Naive B cell (primary cell): ENCODE measurements around the gene BTC. TPM values are rescaled to one million over a fixed set of nuclear protein-coding genes. Genes with fewer than 3 reads are reported as not detected.

ENCODE experiments used
- ATAC-seq, 2 donors: fragments of 150-1000 bp; cut with Tn5 transposase; 2 replicates each; pipeline ENCODE4 v1.10.0; 2021; ENCODE audit warnings: low read depth in 2 of 2, mild to moderate bottlenecking in 2 of 2, moderate library complexity in 2 of 2
- DNase-seq: peaks from one replicate; pipeline ENCODE4 v3.0.0; 2022
- H3K27ac Mint-ChIP-seq, 6 donors: one replicate each; pipeline ENCODE4 v1.8.0; 2020 to 2022; ENCODE audit warnings: mild to moderate bottlenecking in 6 of 6, mixed read lengths in 6 of 6, moderate library complexity in 5 of 6, inconsistent platforms in 2 of 6
- H3K27me3 Mint-ChIP-seq, 3 donors: one replicate each; pipeline ENCODE4 v1.8.0; 2021 to 2022; ENCODE audit warnings: mixed read lengths in 3 of 3, mild to moderate bottlenecking in 1 of 3
- H3K36me3 Mint-ChIP-seq, 2 donors: one replicate each; pipeline ENCODE4 v1.8.0; 2020 to 2022; ENCODE audit warnings: mixed read lengths in 2 of 2, inconsistent platforms in 1 of 2, mild to moderate bottlenecking in 1 of 2
- H3K4me1 Mint-ChIP-seq, 3 donors: one replicate each; pipeline ENCODE4 v1.8.0; 2020 to 2022; ENCODE audit warnings: mixed read lengths in 3 of 3, inconsistent platforms in 1 of 3, mild to moderate bottlenecking in 1 of 3, moderate library complexity in 1 of 3
- H3K4me3 Mint-ChIP-seq, 8 donors: one replicate each; pipeline ENCODE4 v1.8.0; 2020 to 2022; ENCODE audit warnings: mild to moderate bottlenecking in 8 of 8, mixed read lengths in 8 of 8, moderate library complexity in 8 of 8, inconsistent platforms in 2 of 8
- H3K9me3 Mint-ChIP-seq, 7 donors: one replicate each; pipeline ENCODE4 v1.8.0; 2020 to 2022; ENCODE audit warnings: mixed read lengths in 7 of 7, mild to moderate bottlenecking in 5 of 7, inconsistent platforms in 2 of 7, moderate library complexity in 1 of 7
- polyA plus RNA-seq, 6 donors: library from polyadenylated mRNA; unstranded; fragments of 300-500 nt; fragmentation: Illumina TruSeq; gene quantifications; one replicate each; pipeline ENCODE4 v1.2.3, GENCODE V29; 2021; ENCODE audit warnings: low read depth in 6 of 6

Gene BTC
- polyA plus RNA-seq, 6 donors from 2014 or later, result not detected

DNA sequence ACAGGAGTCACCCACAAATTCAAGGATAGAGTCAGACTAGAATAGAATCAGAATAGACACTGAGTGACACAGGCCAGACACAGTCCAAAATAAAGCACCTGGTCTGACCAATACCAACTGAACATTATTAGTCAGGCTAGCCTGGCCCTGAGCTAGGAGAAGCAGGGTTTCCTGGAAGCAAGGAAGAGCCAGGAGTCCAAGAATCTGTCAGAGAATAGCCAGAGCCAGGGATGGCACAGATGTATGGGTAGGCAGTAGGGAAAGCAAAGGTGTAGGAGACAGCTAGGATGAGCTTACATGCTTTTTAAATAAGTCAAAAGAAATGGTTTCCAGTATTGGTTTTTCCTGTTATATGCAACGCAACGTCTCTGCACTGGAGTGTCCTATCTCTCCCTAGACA, 3.7 kb downstream of the BTC start:
- no peak for ATAC-seq
- Mint-ChIP-seq H3K27me3 (peaks cover 37 to 60% (median 50%) of the 10 kb centered on the region in 3 donors), H3K4me3 (no peak overlapping the region), H3K9me3 (peaks cover 0 to 1% (median 0%) of the 10 kb centered on the region in 7 donors), H3K27ac (no peak overlapping the region), H3K4me1 (peaks cover 4 to 12% (median 8%) of the 10 kb centered on the region in 3 donors), H3K36me3 (no peaks in the 10 kb centered on the region)
- DNase-seq, result no peak

DNA sequence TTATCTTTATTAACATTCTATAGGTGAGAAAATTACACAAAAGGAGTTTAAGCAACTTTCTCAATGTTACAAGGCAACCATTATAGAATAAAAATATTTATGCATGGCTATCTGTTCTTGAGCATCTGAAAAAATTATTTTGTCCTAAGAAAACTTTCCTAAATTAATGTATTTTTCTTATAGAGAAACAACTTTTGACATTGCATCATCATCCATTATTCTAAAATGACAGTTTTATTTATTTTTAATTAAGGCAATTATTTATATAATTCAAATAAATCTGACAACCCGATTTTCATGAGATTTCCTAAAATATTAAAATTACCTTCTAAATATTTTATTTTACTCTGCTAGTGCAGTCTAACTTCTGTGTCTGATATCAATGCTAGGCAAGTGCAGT, 4.8 kb downstream of the BTC start:
- Mint-ChIP-seq H3K4me3 (no peak overlapping the region), H3K27ac (no peak overlapping the region), H3K9me3 (peaks cover 0 to 7% (median 0%) of the 10 kb centered on the region in 7 donors), H3K27me3 (peaks cover 34 to 53% (median 42%) of the 10 kb centered on the region in 3 donors), H3K36me3 (no peaks in the 10 kb centered on the region), H3K4me1 (peaks cover 2 to 9% (median 7%) of the 10 kb centered on the region in 3 donors)
- no peak for ATAC-seq
- DNase-seq, result no peak

DNA sequence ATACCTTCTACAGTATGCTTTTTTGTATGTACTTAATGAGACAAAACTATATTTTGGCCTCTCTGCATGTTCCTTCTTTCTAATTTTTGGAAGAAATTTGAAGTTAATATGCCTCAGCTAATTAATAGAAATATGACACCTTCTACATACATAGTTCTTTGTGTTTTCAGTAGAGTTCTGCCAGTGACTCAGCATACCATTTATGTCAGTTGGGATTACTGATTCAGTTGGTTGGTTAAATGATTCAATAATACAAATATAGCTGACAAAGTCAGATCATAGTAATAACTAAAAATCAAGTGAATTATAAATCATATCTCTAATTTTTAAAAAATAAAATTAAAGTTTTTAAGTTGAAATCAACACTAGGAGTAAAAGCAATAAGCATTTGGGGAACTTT, 16.8 kb downstream of the BTC start:
- DNase-seq (no peak), ATAC-seq (no peak)

DNA sequence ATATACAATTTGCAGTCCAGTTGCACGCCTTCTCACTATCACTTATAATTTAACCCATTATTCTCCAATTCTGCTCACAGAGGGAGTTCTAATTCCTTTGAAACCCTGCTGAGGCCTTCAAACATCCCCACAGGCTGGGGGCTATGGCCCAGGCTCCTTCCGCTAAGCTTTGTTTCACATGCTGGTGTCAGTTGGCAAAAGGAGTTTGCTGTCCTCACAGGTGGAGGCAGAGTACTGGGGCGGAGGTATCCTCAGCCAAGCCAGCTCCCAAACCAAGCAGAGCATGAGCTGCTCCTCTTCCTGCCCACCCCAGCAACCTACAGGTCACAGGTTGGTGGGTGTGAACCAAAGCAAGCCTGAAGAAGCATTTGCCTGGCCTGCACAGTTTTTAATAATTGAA, 21.5 kb downstream of the BTC start:
- Mint-ChIP-seq H3K9me3 (no peaks in the 10 kb centered on the region), H3K36me3 (no peaks in the 10 kb centered on the region), H3K4me3 (no peak overlapping the region), H3K4me1 (no peaks in the 10 kb centered on the region), H3K27me3 (peaks cover 0 to 4% (median 0%) of the 10 kb centered on the region in 3 donors), H3K27ac (no peak overlapping the region)
- no peak for DNase-seq
- ATAC-seq, result no peak

More for the DNA sequence above, 16.8 kb downstream of the BTC start:
- H3K9me3 Mint-ChIP-seq, result peaks cover 0 to 5% (median 0%) of the 10 kb centered on the region in 7 donors
- no peak overlapping the region for H3K27ac Mint-ChIP-seq
- peaks cover 0 to 9% (median 0%) of the 10 kb centered on the region in 3 donors for H3K27me3 Mint-ChIP-seq
- H3K4me1 Mint-ChIP-seq, result no peaks in the 10 kb centered on the region
- no peak overlapping the region for H3K4me3 Mint-ChIP-seq
- no peaks in the 10 kb centered on the region for H3K36me3 Mint-ChIP-seq

DNA sequence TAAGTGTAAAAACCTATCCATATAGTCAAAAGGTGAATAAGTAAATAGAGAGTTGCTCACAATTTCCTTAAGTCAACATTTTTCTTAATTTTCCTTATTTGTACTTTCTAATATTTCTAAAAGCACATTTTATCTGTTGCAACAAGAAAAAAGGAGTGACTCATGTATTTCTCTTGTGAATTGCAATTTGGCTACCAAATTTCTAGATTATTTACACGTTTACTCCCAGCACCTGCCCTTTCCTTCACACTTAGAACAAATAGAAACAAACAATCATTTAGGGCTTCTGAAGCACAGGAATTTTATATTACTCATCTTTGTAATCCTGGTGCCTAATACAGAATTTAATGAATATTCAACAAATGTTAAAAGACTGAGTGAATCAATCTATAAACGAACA, 22.2 kb downstream of the BTC start:
- no peaks in the 10 kb centered on the region for H3K36me3 Mint-ChIP-seq

DNA sequence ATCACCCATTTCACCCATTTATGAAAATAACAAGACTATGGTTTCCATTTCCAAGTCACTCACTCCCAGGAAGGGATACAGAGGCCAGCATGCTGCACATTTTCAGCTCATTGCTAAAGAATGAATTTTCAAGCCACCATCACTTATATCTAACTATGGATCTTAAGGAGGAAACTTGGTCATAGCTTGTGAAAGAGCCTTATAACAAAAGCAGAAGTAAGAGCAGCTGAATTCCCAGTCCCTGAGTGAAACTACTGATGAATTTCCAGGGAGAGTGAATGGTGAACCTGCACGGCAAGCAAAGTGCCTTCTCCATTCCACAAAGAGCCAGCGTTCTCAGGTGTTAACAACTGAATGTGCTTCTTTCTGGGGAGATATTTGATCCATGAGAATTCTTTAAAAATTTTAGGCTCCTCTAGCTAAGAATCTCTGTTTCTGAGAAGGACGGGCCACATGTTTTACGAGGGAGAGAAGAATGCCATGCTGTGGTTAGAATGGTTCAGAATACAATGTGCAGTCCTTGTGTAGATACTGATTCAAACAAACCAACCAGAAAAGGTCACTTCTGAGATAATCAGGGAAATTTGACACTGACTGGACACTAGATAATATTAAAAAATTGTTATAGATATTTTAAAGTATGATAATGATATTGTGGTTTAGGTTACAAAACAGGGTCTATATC, 24.0 kb downstream of the BTC start:
- ATAC-seq (no peak), DNase-seq (no peak)
- no peaks in the 10 kb centered on the region for H3K9me3 Mint-ChIP-seq
- no peak overlapping the region for H3K4me3 Mint-ChIP-seq
- H3K27me3 Mint-ChIP-seq, result no peaks in the 10 kb centered on the region
- H3K36me3 Mint-ChIP-seq, result no peaks in the 10 kb centered on the region
- no peaks in the 10 kb centered on the region for H3K4me1 Mint-ChIP-seq
- H3K27ac Mint-ChIP-seq, result no peak overlapping the region

More for the DNA sequence above, 22.2 kb downstream of the BTC start:
- Mint-ChIP-seq H3K4me1 (no peaks in the 10 kb centered on the region), H3K27me3 (peaks cover 0 to 4% (median 0%) of the 10 kb centered on the region in 3 donors), H3K9me3 (no peaks in the 10 kb centered on the region), H3K27ac (no peak overlapping the region), H3K4me3 (no peak overlapping the region)
- ATAC-seq (no peak), DNase-seq (no peak)

DNA sequence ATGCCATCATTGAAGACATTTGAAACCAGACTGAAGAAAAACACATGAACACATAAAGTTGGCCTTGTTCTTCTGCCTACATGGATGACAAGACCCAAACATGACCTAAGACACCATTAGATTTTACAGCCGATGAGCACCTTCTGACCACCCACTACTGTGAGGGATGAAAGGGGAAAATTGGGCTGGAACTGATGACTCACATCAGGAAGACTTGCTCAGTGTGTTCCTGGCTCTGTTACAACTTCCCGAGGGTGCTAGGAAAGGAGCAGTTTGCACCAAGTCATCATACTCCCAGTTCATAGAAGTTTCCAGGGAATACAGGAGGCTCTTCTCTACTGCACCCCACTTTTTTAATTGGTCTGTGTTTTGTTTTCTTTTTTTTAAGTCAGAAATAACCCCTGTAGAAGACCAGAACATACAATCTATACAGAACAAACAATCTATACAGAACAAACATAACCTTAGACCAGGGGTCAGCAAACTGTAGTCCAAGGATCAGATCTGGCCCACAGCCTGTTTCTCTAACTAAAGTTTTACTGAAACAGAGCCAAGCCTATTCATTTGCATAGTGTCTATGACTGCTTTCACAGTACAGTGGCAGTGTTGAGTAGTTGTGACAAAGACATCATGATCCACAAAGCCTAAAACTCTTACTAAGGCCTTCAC, 25.3 kb downstream of the BTC start:
- H3K4me1 Mint-ChIP-seq, result no peaks in the 10 kb centered on the region
- no peak overlapping the region for H3K4me3 Mint-ChIP-seq
- no peak for DNase-seq
- H3K9me3 Mint-ChIP-seq, result peaks cover 0 to 8% (median 2%) of the 10 kb centered on the region in 7 donors
- no peak for ATAC-seq
- peak overlapping the region in 1 of 6 donors; percentile 12 for H3K27ac Mint-ChIP-seq
- no peaks in the 10 kb centered on the region for H3K27me3 Mint-ChIP-seq
- no peaks in the 10 kb centered on the region for H3K36me3 Mint-ChIP-seq

DNA sequence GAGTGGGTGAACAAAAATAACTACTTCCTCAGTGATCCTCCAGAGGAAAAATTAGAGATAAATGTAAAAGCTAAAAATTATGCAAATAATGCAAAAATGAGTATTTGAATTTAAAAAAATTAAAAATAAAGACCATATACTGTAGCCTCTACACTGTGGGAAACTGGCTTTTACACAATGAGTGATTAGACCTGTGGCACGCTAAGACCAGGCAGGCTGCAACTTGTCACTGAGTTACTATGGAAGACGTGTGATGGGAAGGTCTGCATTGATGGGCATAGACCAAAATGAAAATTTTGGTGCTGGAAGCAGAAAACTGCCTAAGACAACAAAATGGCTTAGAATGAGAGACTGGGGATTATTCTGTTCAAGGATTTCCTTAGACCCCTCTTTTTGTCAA, 30.2 kb downstream of the BTC start:
- Mint-ChIP-seq H3K27me3 (peaks cover 0 to 4% (median 0%) of the 10 kb centered on the region in 3 donors), H3K36me3 (no peaks in the 10 kb centered on the region), H3K4me3 (no peak overlapping the region), H3K9me3 (peaks cover 0 to 10% (median 3%) of the 10 kb centered on the region in 7 donors), H3K4me1 (no peaks in the 10 kb centered on the region), H3K27ac (no peak overlapping the region)
- DNase-seq, result no peak
- no peak for ATAC-seq

DNA sequence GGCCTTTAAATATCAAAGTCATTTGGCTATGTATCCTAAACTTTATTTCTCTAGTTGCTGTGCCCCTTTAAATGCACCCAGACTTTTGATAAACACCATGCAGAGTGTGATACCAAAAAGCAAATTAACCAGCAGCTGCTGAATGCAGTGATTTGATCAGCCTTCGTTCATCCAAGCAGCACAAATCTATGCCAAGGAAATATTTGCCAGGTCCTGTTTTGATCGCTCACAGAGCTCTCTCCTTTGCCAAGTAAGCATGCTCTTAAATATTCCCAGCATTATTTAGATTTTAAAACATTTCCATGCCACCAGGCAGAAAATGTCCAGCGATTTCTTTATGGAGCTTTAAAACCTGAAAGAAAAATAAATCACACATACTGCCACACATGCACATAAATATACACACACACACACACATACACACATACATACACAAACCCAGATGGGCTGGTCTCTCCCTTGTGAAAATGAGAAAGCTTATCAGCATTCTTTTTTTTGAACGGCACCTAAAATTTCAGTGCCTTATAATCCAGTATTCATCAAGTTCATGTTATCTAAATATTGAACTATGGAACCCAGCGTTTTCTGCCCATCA, 35.7 kb downstream of the BTC start:
- no peaks in the 10 kb centered on the region for H3K36me3 Mint-ChIP-seq
- ATAC-seq (no peak), DNase-seq (no peak)
- H3K27ac Mint-ChIP-seq, result no peak overlapping the region
- H3K4me3 Mint-ChIP-seq, result no peak overlapping the region
- H3K27me3 Mint-ChIP-seq, result peaks cover 4 to 7% (median 5%) of the 10 kb centered on the region in 3 donors
- H3K4me1 Mint-ChIP-seq, result peaks cover 0 to 2% (median 0%) of the 10 kb centered on the region in 3 donors
- H3K9me3 Mint-ChIP-seq, result peaks cover 0 to 3% (median 0%) of the 10 kb centered on the region in 7 donors

DNA sequence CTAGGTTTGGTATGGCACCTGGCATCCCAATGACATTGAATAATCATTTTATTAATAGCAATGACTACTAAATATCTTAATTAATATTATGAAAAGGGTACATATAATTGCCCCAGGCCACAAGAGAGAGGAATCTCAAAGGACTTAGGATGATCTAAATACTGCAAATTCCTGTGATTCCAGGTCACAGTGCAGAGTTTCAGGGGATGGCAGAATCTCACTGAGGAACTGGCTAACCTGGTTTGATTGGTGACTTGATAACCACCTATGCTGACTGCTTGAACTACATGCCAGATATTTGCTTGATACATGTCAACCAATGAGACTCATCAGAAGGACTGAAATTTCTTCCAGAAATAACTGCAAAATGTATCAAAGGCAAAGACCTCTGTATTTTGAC, 37.2 kb downstream of the BTC start:
- H3K27ac Mint-ChIP-seq, result no peak overlapping the region
- H3K9me3 Mint-ChIP-seq, result peaks cover 0 to 3% (median 0%) of the 10 kb centered on the region in 7 donors
- DNase-seq, result no peak
- peaks cover 4 to 7% (median 5%) of the 10 kb centered on the region in 3 donors for H3K27me3 Mint-ChIP-seq
- no peak for ATAC-seq
- peaks cover 0 to 2% (median 0%) of the 10 kb centered on the region in 3 donors for H3K4me1 Mint-ChIP-seq
- no peaks in the 10 kb centered on the region for H3K36me3 Mint-ChIP-seq
- no peak overlapping the region for H3K4me3 Mint-ChIP-seq

DNA sequence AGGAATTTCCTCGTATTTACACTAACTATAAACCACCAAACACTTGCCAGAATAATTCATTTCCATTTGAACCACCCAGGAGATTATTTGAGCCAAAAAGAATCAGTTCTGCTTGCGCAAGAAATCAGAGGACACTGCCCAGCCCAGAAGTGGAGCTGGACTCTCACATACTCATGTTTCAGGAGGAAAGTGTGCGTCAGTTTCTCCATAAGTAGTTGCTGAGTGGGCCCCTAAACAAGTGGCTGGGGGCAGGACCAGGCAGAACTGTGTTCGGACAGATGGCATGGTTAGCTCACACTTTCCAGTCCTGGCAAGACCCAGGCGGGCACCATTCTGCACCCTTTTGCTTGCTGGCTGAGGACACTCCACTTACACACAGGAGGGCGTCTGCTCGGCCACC, 38.8 kb downstream of the BTC start:
- no peak for DNase-seq
- Mint-ChIP-seq H3K4me1 (peaks cover 0 to 2% (median 0%) of the 10 kb centered on the region in 3 donors), H3K9me3 (peaks cover 0 to 3% (median 0%) of the 10 kb centered on the region in 7 donors), H3K27ac (no peak overlapping the region), H3K27me3 (peaks cover 5 to 7% (median 5%) of the 10 kb centered on the region in 3 donors), H3K4me3 (no peak overlapping the region), H3K36me3 (no peaks in the 10 kb centered on the region)
- ATAC-seq, result no peak

DNA sequence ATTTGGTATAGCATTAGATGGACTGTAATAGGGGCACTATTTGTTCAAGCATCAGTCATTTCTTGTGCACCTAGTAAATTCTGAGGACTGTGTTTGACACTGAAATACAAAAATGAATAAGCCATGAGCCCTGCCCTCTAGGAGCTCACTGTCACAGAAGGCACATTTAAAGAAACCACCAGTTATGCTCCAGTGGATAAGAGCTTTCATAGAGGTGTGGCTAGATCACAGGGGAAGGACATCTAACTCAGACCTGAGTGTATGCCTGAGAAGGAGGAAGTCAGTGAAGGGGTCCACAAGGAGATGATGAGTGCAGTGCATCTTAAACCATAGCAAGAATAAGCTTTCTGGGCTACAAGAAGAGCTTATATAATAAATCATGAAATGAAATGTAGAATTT, 40.1 kb downstream of the BTC start:
- peak; percentile 65 to 76 for ATAC-seq
- Mint-ChIP-seq H3K4me3 (no peak overlapping the region), H3K9me3 (peaks cover 0 to 1% (median 0%) of the 10 kb centered on the region in 7 donors), H3K27me3 (peaks cover 5 to 7% (median 5%) of the 10 kb centered on the region in 3 donors), H3K27ac (no peak overlapping the region), H3K36me3 (no peaks in the 10 kb centered on the region), H3K4me1 (peaks cover 0 to 2% (median 0%) of the 10 kb centered on the region in 3 donors)
- DNase-seq, result no peak

DNA sequence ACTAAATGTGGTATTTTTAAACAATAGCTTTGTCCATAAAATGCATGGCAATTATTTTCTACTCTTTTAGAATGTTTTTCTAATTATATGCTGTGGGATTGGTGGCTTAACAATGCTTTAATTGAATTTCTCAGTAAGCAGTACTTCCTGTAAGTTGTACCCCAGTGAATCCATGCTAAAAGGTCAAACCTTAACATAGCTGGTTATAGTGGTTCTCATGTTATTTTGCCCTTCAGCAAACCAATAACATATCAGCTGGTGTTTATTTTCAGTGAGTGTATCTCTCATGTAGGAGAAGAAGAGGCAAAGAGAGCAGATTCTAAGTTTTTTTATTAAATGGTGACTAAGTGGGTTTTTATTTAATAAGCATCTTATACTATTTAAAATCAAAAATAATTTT, 41.5 kb downstream of the BTC start:
- H3K27me3 Mint-ChIP-seq, result peaks cover 2 to 5% (median 3%) of the 10 kb centered on the region in 3 donors
- no peak overlapping the region for H3K4me3 Mint-ChIP-seq
- no peaks in the 10 kb centered on the region for H3K36me3 Mint-ChIP-seq
- H3K9me3 Mint-ChIP-seq, result peaks cover 0 to 1% (median 0%) of the 10 kb centered on the region in 7 donors
- ATAC-seq (no peak), DNase-seq (no peak)
- no peak overlapping the region for H3K27ac Mint-ChIP-seq
- peaks cover 0 to 2% (median 0%) of the 10 kb centered on the region in 3 donors for H3K4me1 Mint-ChIP-seq
